ENCODE results near the gene RAI1. TPM values are rescaled to one million over a fixed set of nuclear protein-coding genes. Genes with fewer than 3 reads are reported as not detected.

The RAI1 gene
- total and polyA plus RNA-seq, 2 of the 8 experiments (the other 6 are each of a cell fraction or from before 2014, with no cell fraction given): 0.39 to 1.2 TPM

DNA sequence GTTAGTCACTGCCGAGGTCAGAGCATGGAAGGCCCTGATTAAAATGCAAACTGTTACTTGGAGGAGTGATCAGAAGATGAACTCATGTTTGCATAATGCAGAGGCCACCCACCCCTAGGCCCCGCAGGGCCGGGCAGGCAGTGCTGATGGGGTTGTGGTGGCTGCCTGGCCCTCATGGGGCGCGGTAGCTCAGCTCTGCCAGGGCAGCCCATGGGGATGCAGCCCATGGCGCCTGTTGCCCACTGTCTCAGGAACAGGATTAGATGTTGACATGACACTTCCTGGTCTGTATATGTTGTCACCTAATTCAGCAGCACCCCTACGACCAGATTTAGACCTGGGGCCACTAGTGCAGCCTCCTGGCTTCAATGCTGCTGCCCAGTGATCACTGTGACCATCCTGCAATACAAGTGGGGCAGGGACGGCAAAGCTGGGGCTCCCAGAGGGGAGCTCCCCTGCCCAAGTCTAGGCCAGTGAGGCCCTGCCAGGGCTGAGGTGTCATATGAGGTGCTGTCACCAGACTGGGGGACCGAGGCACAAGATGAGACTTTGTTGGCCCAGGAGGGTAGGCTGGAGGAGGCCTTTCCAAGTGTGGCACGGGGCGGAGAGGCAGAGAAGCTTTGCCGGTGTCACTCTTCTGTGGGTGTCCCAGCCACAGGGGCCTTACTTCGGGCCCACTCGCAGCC, 49.1 kb downstream of the RAI1 start (continued):
- no peak for TF ChIP-seq EP300 (IDR thresholded peaks at IDR 0.05; ENCODE audit: borderline replicate concordance in 1 of 2, low read depth in 2 of 2, low read length in 2 of 2)
- no peak for TF ChIP-seq RAD21 (IDR thresholded peaks at IDR 0.05 in 1 of 2, conservative IDR thresholded peaks at IDR 0.05 in 1 of 2; ENCODE audit: low read depth in 2 of 2, low read length in 2 of 2)
- TF ChIP-seq POLR2A (IDR thresholded peaks at IDR 0.05; ENCODE audit: control extremely low read depth in 1 of 2, low read depth in 2 of 2, low read length in 2 of 2): no peak
- TF ChIP-seq KDM4A (IDR thresholded peaks at IDR 0.05; ENCODE audit: low read depth, low read length, severe bottlenecking): no peak
- no peak for TF ChIP-seq MAFK (IDR thresholded peaks at IDR 0.05; ENCODE audit: low read depth, low read length)

Data from H1 (cell line).